Middle frontal gyrus (tissue), 1 donor: ENCODE data around the gene RAI14.
"Not testable (repeated sequence)": the region's sequence is repeated elsewhere in the genome, so short reads cannot be mapped to it uniquely, and the experiment has no call there.

Experiments used
- DNase-seq: peaks from one replicate; pipeline ENCODE4 v3.0.0-alpha.2; 2015; ENCODE audit warnings: low spot score; ENCODE audit errors: extremely low spot score

The RAI14 gene

DNA sequence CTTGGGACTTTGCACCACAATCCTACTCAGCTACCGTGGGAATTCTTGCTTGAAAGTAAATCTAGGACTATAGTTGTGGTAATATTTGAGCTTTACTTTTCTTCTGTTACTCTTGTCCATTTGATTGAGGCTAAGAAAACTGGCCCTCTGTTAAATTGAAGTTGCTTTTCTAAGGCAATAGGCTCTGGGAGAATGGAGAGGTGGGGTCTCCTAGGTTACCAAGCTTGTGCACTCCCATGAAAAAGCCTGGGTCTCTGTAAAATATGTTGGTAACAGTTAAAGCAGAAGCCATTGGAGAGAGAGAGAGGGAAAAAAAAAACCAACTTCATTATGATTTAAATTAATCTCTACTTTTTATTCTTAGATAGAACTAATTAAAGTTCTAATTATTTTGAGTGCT is 68.6 kb downstream of the RAI14 start:
- no peak for DNase-seq

DNA sequence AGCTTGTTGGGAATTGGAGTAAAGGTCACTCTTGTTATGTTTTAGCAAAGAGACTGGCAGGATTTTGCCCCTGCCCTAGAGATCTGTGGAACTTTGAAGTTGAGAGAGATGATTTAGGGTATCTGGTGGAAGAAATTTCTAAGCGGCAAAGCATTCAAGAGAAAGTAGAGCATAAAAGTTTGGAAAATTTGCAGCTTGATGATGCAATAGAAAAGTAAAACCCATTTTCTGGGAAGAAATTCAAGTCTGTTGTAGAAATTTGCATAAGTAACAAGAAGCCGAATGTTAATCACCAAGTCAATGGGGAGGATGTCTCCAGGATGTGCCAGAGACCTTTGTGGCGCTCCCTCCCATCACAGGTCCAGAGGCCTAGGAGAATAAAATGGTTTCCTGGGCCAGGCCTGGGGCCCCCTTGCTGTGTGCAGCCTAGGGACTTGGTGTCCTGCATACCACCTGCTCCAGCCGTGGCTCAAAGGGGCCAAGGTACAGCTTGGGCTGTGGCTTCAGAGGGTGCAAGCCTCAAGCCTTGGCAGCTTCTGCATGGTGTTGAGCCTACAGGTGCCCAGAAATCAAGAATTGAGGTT is 71.1 kb downstream of the RAI14 start:
- DNase-seq = not testable (repeated sequence)

DNA sequence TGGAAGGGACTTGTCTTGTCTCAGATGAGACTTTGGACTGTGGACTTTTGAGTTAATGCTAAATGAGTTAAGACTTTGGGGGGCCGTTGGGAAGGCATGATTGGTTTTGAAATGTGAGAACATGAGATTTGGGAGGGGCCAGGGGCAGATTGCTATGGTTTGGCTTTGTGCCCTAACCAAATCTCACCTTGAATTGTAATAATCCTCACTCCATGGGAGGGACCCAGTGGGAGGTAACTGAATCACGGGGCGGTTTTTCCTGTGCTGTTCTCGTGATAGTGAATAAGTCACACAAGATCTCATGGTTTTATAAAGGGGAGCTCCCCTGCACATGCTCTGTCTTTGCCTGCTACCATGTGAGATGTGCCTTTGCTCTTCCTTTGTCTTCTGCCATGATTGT is 72.1 kb downstream of the RAI14 start:
- DNase-seq = no peak

DNA sequence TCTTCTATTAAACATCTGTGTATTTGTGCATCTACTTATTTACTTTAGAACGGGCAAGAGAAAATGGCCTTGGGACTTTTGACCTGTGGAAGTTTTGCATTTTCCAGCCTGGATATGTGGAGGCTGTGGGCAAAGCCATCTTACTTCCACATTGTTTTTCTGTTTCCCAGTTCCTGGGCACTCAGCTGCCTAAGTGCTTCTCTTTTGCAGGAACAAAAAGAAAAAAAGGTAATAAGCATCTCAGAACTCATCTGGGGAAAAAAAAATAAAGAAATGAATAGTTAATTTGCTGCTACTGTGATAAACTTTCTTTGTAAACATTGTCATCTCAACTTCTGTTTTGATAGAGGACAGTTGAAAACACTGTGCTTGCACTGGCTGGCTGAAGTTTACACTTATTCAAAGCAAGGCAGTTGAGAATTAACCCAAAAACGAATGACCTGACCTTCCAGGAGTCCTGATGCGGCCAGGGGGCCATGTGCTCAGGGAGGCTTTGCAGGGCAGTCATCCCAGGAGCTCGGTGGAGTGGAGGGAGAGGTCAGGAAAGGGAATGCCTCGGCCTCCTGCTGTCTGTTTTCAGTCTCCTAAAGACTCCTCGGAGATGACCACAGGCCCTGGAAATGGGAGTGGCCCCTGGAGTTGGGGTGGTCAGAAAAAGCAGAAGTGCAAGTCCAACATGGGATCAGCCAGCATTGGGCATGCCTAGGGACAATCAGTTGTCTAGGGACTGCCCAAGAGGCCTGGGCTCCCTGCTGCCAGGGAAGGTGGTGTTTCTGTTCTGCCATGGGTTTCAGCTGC is 75.5 kb downstream of the RAI14 start:
- DNase-seq = no peak

DNA sequence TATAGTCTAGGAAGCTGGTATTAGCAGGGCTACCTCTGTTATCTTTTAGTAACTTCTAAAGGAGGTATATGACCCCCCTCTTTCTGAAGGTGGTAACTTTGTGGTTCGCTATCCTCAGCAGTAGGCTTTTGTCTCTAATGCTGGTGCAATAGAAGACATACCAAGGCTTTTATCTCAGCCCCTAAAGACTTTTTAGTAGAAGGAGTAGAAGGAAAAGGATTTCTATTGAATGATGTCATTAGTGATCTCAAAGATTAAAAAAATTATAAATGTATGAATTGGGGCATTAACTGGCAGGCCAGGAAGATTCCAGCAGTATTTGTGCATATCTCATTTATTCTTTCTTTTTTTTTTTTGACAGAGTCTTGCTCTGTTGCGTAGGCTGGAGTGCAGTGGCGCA is 78.2 kb downstream of the RAI14 start:
- no peak for DNase-seq

DNA sequence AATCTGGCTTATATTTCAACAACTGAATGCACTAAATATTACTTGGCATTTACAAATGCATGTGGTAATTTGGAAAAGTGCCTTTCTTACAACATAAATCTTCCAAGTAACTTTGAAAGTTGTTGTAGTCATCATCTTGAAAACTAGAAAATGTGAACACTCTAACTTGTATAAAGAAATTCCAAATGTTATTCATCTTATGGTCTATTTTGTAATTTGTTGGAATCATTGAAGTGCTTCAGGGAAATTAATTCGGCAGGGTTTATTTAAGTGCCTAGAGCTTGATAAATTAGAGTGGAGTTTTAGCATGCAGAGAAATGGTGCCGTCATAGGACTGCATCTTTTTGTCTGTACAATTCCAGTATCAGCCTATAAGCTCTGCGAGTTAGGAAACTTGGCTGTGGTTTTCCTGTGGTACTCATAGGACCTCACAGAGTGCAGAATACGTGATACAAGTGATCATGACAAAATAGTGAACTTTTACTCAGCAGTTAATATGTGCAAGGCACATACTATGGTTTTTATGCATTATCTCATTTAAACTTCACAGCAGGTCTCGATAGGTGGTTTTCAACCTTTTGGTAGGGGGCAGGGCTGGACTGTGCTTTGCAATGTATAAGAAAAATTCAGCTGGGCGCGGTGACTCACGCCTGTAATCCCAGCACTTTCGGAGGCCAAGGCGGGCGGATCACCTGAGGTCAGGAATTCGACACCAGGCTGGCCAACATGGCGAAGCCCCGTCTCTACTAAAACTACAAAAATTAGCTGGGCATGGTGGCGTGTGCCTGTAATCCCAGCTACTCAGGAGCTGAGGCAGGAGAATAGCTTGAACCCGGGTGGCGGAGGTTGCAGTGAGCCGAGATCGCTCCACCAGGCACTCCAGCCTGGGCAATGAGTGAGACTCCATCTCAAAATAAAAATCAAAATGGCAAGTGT is 79.6 kb downstream of the RAI14 start:
- DNase-seq = no peak

DNA sequence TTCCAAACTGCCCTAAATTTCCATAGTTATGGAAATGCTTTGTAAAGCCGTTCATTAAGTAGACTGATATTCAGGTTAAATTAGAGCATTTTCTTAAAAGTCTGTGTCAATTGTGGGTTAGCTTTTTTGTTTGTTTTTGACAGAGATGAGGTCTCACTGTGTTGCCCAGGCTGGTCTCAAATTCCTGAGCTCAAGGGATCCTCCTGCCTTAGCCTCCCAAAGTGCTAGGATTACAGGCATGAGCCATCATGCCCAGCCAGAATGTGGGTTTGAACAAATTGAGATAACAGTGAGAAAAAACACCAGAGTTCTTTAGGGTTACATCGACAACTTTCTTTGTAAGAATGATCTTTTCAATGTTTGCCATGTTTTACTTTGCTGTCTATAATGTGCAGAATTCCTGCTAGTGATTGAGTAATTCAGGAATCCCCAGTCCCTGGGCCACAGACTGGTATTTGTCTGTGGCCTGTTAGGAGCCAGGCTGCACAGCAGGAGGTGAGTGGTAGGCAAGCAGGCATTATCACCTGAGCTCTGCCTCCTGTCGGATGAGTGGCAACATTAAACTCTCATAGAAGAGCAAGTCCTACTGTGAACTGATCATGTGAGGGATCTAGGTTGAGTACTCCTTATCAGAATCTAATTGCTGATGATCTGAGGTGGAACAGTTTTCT is 80.5 kb downstream of the RAI14 start:
- DNase-seq = no peak

DNA sequence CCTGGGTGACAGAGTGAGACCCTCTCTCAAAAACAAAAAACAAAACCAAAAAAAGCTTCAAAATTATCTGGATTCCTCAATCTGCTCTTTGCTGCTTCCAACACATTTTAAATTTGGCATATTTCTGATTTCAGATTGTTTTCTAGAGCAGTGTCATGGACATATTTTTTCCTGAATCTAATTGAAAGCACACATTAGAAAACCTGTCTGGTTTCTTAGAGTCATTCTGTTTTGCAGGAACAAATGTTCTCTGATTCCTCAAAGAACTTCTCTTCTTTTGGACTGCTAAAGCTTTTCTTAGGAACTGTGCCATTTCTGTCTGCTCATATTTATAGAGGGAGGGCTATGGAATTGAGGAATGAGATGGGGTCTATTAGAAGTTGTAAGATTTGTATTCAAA is 81.6 kb downstream of the RAI14 start:
- DNase-seq = no peak

DNA sequence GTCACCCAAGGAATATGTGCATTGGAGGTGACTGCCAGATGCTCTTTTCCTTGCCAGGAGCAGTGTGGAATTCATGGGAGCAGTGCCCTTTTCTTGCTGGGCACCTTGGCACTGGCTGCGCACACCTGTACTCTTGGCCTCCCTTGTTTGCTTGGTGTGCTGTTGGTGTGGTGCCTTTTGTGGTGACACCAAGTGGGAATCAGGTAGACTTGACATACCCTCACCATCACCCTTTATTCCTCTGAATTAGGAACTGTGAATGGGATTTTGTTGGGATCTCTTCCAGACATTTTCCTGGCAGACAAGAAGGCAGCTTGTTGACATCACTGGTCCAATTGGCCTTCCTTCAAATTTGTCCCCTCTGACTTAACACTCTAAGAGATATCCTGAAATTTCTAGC is 82.3 kb downstream of the RAI14 start:
- no peak for DNase-seq

DNA sequence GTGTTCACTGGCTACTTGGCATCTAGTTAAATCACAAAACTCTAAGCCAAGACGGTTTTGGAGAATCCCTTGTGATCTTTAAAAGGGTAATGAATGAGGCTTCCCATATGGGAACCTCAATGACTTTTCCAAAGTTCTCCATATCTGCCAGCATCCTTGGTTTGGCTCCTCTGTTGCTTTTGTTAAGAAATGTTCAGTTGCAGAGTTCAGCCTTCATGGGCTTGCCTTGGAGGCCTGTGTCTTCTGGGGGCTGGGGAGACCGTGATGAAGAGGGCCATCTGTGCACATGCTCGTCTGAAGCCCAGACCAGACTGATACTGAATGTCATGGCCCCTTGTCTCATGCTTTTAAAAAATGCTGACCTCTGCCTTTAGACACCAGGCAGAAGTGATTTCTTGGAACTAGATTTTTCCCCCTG is 84.3 kb downstream of the RAI14 start:
- DNase-seq = no peak

DNA sequence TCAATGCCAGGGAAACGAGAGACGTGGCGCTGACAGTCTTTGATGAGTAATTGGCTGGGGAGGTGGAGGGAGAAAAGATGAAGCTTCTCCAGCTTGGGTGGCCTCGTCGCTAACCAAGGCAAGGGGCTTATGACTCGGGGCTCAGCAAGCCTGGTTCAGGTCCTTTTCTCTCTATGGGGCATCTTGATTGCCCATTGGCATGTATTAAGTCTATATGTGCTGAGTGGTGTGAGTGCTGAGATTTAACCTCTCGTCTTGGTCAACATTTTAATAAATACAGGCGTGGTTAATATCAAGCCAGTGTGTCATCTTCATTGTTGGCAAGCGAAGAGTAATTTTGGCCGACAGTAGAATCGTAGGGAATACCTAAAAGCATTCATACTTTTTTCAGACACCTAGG is 85.9 kb downstream of the RAI14 start:
- no peak for DNase-seq

DNA sequence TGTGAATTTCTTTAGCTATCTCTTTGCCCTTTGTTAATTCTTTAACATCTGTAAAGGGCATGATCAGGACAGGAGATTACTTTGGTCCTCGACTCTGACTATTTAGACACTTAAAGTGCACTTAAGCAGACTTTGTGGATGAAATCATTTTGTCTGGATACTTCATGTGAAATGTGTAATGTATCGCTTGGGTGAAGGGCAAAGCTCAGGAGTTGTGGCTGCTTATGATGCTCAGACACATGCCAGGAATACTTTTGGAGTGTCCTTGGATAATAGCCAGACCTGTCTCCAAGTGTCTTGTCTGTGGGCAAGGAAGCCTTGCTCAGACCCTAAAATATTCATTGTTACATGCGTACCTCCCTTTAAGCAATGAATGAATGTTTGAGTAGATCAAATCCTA is 87.8 kb downstream of the RAI14 start:
- DNase-seq = no peak

DNA sequence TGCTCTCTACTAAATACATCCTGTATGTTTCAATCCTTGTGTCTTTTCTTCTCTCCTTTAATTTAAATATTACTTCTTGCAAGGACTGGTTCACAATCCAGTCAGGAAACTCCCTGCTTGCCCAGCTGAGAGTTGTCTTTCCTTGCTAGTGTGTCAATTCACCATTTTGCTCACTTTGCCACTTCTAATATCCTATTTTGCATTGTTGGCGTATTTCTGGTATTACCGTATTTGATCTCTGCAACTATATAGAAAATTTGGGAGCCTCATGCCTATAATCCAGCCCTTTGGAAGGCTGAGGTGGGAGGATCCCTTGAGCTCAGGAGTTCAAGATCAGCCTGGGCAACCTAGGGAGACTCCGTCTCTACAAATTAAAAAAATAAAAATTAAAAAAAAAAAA is 92.3 kb downstream of the RAI14 start:
- no peak for DNase-seq

DNA sequence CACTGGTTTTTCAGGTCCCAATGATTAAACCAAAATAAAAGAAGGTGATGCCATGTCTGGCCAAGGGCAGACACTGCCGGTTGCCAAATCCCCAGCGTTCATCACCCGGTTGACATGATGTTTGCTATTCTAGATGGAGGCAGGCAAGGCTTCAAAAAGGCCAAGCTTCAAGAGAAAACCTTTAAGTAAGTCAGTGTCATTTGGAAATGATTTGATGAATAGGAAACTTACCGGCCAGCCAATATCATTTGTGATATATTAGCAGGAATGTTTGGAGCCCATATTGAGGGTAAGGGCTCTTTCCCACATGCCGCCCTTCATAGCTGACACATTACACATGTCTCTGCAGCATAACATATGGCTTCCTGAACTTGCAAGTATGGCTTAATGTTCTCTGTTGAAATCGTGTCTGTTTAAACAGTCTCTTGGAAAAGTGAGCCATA is 93.3 kb downstream of the RAI14 start:
- no peak for DNase-seq

DNA sequence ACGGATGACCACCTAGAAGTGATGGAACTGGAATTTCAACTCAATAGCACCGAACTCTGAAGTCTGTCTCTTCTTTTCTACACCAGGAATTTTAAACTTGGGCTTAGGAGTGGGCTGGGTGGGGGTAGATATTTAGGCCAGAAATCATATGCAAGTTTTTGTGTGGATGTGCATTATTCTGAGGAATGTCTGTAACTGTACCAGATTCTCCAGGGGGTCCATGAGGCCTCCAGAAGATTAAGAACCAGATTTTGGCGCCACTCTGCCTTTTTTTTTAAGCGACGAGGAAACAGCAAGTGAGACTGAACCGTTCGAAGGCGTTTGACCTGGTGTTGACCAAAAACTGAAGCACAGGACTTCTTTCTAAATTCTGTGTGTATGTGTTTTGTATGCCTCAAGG is 94.1 kb downstream of the RAI14 start:
- no peak for DNase-seq

DNA sequence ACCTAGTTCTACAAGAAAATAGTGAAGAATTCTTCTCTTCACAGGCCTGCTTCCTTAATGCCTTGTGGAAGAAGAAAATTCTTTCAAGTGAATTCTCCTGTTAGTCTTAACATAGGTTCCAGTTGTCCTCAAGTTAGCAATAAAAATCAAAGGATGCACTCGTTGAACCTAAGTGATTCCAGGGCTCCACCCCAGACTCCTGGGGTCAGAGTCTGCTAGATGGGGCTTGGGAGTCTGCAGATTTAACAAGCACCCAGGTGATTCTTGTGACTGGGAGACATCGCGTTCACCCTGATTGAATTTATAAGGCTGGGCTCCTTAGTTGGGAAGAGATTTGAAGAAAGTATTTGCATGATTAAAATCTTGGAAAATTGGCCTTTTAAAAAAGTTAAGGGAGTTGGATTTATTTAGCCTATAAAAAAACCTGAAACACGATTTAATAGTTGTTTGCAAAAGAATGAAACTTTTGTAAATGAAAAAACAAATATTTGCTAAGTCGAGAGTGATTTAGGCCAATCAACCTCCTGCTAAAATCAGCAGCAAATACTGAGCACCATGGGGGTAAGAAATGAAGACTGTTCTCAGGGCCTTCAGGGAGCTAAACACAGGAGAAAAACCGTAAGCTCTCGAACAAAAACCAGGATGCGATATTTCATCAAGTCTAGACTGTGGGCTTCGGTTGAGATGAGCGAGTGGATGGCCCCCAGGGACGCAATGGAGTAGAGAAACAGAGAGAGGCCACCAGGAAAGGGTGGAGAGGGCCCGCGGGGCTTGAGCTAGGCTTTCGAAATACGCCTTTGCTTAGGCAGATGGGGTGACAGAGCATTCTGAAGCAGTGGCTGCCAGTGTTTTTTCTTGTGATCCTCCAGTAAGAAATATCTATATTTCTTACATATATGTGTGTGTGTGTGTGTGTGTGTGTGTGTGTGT is 95.9 kb downstream of the RAI14 start:
- DNase-seq = no peak

DNA sequence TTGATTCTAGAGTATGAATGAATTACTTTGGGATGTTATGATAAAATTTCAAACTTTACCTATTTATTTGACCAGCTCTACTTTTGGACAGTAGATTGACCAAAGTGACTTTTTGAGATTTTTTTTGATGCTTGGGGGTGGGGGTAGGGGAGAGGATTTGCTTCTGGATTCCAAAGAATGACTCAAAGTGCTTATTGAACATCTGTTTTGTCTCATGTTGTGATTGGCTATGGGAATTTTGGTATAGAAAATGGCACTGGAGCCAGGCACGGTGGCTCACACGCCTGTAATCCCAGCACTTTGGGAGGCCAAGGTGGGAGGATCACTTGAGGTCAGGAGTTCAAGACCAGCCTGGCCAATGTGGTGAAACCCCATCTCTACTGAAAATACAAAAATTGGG is 97.1 kb downstream of the RAI14 start:
- not testable (repeated sequence) for DNase-seq

DNA sequence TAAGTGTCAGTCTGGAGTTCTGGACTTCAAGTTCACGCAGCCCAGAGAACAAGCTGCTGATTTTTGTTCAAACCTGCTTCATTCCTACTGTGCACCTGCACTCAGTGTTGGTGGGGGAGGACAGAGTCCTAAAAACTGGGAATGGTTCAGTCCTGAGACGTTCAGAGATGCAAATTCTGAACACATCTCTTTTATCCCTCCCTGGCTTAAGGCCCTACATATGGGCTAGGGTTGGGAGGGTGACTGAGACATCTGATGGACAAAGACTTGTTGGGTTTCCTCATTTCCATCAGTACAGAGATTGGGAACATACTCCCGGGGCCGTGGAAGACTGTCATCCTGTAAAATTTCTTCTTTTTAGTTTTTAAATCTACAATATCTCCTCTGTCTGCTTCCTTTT is 99.8 kb downstream of the RAI14 start:
- DNase-seq = no peak

DNA sequence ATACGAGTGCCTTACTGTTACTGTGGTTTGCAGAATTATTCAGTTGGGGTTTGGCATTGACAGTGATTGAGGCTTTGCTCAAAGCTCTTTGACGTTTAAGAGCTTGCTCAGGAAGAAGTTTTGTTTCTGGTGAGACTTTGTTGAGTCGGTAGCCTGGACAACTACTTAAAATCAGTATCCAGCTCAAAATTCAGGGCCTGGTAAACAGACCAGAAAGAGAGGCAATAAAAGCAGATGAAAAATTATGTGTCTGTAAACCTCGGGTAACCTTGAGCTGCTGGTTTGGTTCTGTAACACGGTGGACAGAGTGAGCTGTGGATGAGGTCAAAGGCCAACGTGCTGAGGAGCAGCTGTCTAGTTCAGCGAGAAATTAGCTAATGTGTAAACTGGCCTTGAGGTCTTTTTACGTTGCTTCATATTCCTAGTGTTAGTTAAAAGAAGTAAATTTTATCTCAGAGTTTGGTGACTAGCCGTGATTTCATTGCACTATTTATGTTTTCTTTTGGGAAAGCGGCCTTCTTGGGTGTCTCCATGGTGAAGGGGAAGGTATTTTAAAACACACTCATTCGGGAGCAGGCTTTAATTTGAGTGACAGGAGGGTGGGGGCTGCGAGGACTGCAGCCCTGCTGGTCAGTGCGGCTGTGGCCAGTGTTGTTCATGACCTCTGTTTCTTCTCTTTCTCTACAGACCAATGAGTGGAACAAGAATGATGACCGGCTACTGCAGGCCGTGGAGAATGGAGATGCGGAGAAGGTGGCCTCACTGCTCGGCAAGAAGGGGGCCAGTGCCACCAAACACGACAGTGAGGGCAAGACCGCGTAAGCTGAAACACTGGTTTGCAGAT is 100.9 kb downstream of the RAI14 start:
- DNase-seq = no peak

DNA sequence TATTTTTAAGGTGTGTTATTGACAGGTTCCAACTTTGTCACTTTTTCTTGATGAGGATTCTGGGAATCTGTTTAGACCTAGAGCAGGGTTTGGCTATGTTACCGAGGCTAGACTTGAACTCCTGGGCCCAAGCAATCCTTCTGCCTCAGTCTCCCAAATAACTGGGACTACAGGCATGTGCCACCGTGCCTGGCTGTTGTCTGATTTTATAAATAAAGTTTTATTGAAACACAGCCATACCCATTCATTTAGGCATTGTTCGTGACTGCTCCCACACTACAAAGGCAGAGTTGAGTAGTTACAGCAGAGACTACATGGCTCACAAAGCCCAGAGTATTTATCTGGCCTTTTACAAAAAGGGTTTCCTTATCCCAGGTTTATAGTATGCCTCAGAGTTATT is 102.4 kb downstream of the RAI14 start:
- no peak for DNase-seq
